Measurements from ENCODE around the gene LTO1. TPM values are rescaled to one million over a fixed set of nuclear protein-coding genes. Genes with fewer than 3 reads are reported as not detected.

Gene LTO1
- total RNA-seq, 1 donor: 19.0 TPM

DNA sequence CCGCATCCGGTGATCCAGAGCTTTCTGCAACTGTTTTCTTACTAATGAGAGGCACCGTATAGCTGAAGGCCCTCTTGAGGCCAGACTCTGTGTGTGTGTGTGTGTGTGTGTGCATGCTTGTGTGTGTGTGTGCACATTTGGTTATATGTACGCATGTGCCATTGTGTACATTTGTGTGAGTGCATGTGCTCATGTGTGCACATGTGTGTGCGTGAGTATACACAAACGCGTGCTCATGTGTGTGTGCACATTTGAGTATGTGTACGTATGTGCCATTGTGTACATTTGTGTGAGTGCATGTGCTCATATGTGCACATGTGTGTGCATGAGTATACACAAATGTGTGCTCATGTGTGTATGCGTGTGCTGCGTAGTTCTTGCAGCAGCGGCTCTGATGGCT, 40.9 kb upstream of the LTO1 start:
- TF ChIP-seq, protein P1, sequence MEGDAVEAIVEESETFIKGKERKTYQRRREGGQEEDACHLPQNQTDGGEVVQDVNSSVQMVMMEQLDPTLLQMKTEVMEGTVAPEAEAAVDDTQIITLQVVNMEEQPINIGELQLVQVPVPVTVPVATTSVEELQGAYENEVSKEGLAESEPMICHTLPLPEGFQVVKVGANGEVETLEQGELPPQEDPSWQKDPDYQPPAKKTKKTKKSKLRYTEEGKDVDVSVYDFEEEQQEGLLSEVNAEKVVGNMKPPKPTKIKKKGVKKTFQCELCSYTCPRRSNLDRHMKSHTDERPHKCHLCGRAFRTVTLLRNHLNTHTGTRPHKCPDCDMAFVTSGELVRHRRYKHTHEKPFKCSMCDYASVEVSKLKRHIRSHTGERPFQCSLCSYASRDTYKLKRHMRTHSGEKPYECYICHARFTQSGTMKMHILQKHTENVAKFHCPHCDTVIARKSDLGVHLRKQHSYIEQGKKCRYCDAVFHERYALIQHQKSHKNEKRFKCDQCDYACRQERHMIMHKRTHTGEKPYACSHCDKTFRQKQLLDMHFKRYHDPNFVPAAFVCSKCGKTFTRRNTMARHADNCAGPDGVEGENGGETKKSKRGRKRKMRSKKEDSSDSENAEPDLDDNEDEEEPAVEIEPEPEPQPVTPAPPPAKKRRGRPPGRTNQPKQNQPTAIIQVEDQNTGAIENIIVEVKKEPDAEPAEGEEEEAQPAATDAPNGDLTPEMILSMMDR (IDR thresholded peaks at IDR 0.05; ENCODE audit: insufficient read depth, low read depth, low read length): no peak
- H3K4me3 ChIP-seq (ENCODE audit: low read depth, low read length): no peak overlapping the region
- DNase-seq (ENCODE audit: low read depth): no peak

- TF ChIP-seq, protein P1 (IDR thresholded peaks at IDR 0.05; ENCODE audit: insufficient read depth, low read depth, low read length): no peak
- DNase-seq (ENCODE audit: low read depth): no peak
- H3K4me3 ChIP-seq (ENCODE audit: low read depth, low read length): no peak overlapping the region
Measured at GRCh38 chr11:69715446-69715845, 40.3 kb upstream of the LTO1 start.

GRCh38 chr11:69711822-69712801, 37.0 kb upstream of the LTO1 start:
- no peak overlapping the region for H3K4me3 ChIP-seq (ENCODE audit: low read depth, low read length)
- DNase-seq (ENCODE audit: low read depth): no peak
- TF ChIP-seq, protein P1 (IDR thresholded peaks at IDR 0.05; ENCODE audit: insufficient read depth, low read depth, low read length): no peak

DNA sequence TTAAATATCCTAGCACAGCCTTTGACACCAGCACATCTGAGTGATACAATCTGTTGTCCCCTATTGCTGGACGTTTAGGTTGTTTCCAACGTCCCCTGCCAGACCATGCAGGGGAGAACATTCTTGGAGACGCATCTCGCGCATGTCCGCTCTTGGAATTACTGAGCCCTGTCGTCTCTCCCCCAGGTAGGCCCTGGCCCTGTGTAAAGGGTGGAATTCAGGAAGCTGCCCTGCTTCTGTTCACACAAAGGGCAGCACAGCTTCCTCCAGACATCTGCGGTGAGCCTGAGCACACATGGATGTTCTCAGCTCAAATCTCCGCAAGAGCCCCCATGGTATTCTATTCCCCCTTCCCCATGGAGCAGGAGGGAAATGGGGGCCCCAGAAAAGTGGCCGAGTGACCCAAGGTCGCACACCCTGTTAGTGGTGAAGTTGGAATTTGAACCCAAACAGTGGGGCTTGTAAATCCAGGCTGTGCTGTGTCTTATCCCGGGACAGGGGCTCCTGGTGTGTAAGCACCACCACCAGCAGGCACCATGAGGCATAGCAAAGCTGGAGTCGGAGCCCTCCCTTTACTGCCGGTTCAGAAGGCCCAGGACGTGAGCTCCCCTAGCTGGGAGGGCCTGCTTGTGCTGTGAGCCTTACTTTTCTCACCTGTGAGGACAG, 33.7 kb upstream of the LTO1 start:
- DNase-seq (ENCODE audit: low read depth): no peak
- H3K4me3 ChIP-seq (ENCODE audit: low read depth, low read length): no peak overlapping the region
- TF ChIP-seq, protein P1 (IDR thresholded peaks at IDR 0.05; ENCODE audit: insufficient read depth, low read depth, low read length): no peak

DNA sequence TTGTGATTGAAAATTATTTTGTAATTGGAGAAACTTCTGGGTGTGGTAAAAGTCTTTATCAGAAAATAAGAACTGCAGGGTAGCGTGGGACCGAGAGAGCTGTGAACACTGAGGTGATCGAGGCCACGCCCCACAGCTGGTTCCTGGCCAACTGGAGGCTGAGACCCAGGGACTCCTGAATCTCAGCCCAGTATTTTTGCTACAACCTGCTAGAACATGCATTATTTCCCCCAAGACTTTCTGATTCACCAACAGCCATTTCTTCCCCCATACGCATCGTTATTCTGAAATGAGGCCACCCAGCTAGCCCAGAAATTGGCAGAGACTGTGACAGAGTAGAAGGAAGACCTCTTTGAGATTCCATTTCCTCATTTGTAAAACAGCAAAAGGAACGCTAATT, 32.0 kb upstream of the LTO1 start:
- DNase-seq (ENCODE audit: low read depth): no peak
- H3K4me3 ChIP-seq (ENCODE audit: low read depth, low read length): no peak overlapping the region
- TF ChIP-seq, protein P1 (IDR thresholded peaks at IDR 0.05; ENCODE audit: insufficient read depth, low read depth, low read length): no peak

- no peak for DNase-seq (ENCODE audit: low read depth)
- no peak overlapping the region for H3K4me3 ChIP-seq (ENCODE audit: low read depth, low read length)
- TF ChIP-seq, protein P1 (IDR thresholded peaks at IDR 0.05; ENCODE audit: insufficient read depth, low read depth, low read length): no peak
Measured at GRCh38 chr11:69705901-69706787, 31.0 kb upstream of the LTO1 start.

Measured in fibroblast of villous mesenchyme (primary cell).